OCI-LY3 (cell line): ENCODE results near the gene IFT122.

Experiments
- EZH2phosphoT487 ChIP-seq: fragments of 200-600 bp; shearing (Covaris generic); IDR thresholded peaks from 2 replicates; pipeline ENCODE4 v1.6.1; 2018; ENCODE audit warnings: antibody characterized with exemption, mixed run types, low read depth
- TF ChIP-seq, protein P1 (sequence below): fragments of 200-600, 300-600 bp; sonication (generic); IDR thresholded peaks from 2 replicates; pipeline ENCODE4 v1.5.1; 2014; ENCODE audit warnings: antibody characterized with exemption, low read length, low read depth

DNA sequence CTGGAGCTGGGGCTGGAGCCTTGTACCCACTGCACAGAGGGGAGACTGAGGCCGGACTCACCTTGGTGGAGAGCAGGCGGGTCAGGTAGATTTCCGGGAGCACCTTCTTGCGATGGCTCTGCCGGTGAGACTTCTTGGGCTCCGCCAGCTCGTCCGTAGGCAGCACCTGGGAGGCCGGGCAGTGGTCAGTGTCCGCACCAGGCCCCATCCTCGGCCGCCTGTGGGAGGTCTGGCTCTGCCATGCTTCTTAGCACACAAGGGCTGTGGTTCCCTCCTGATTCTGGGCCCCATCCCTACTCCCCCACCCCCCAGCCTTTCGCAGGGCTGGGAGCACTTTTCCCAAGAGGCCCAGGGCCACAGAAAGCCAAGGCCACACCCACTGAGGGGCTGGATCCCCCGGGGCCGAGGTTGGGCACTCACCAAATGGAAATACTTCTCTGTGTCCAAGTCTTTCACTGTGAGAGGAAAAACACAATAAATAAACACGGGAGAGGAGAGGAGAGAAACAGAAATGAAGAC lies 120.3 kb downstream of the IFT122 start:
- TF ChIP-seq, protein P1, sequence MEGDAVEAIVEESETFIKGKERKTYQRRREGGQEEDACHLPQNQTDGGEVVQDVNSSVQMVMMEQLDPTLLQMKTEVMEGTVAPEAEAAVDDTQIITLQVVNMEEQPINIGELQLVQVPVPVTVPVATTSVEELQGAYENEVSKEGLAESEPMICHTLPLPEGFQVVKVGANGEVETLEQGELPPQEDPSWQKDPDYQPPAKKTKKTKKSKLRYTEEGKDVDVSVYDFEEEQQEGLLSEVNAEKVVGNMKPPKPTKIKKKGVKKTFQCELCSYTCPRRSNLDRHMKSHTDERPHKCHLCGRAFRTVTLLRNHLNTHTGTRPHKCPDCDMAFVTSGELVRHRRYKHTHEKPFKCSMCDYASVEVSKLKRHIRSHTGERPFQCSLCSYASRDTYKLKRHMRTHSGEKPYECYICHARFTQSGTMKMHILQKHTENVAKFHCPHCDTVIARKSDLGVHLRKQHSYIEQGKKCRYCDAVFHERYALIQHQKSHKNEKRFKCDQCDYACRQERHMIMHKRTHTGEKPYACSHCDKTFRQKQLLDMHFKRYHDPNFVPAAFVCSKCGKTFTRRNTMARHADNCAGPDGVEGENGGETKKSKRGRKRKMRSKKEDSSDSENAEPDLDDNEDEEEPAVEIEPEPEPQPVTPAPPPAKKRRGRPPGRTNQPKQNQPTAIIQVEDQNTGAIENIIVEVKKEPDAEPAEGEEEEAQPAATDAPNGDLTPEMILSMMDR, result no peak
- TF ChIP-seq EZH2phosphoT487, result no peak
